SK-N-SH (cell line): Measurements from ENCODE around the gene PCDH1. TPM values are rescaled to one million over a fixed set of nuclear protein-coding genes. Genes with fewer than 3 reads are reported as not detected.
A peak's percentile ranks its signal among the peaks of the same experiment; 100 is the strongest.

Experiments
- CTCF ChIA-PET: fragments of 300-600, 350-600 bp; formaldehyde crosslinking; extraction: SDS; loops from one replicate; lab custom pipeline; 2021; lab: Yijun Ruan, JAX
- POLR2A ChIA-PET: fragments of 350-600 bp; sonication (Branson Sonifier 250); formaldehyde crosslinking; extraction: SDS; loops from one replicate; lab custom pipeline; 2020; ENCODE audit warnings: antibody characterized with exemption, inconsistent platforms; lab: Yijun Ruan, JAX
- DNase-seq: peaks from one replicate; pipeline ENCODE4 v3.0.0; 2012
- H2AFZ ChIP-seq: fragments of 200-600 bp; sonication (generic); 2 replicates; pipeline ENCODE4 v1.8.1; 2016; ENCODE audit warnings: antibody characterized with exemption, mild to moderate bottlenecking, low read depth
- H3F3A ChIP-seq: fragments of 200-600 bp; sonication (generic); replicated peaks from 2 replicates; pipeline ENCODE3; 2016; ENCODE audit warnings: antibody characterized with exemption, mild to moderate bottlenecking; ENCODE audit not compliant: insufficient read depth
- H3K27ac ChIP-seq, 2 experiments: fragments of 200-500 bp in 1 of 2; fragments of 200-600 bp in 1 of 2; sonication (Bioruptor generic) in 1 of 2; sonication (generic), shearing (Covaris generic) in 1 of 2; 2 replicates each; pipeline versions ENCODE4 v1.5.1 to v1.6.1; 2014 to 2016; ENCODE audit warnings: low read depth in 2 of 2, inconsistent platforms in 1 of 2, low read length in 1 of 2, mild to moderate bottlenecking in 1 of 2, mixed read lengths in 1 of 2
- H3K27me3 ChIP-seq: fragments of 200-600 bp; sonication (generic), shearing (Covaris generic); 2 replicates; pipeline ENCODE4 v1.6.1; 2016; ENCODE audit warnings: mixed run types; ENCODE audit not compliant: insufficient read depth
- H3K36me3 ChIP-seq, 2 experiments: fragments of 200-500 bp in 1 of 2; fragments of 200-600 bp in 1 of 2; sonication (Bioruptor generic) in 1 of 2; sonication (generic) in 1 of 2; replicated peaks in 1 of 2; 2 replicates each; pipeline versions ENCODE3 to v1.5.1; 2014 to 2016; ENCODE audit warnings: low read length in 1 of 2, mild to moderate bottlenecking in 1 of 2; ENCODE audit not compliant: insufficient read depth in 2 of 2, control insufficient read depth in 1 of 2
- H3K4me1 ChIP-seq, 2 experiments: fragments of 200-500 bp in 1 of 2; fragments of 200-600 bp in 1 of 2; sonication (Bioruptor generic) in 1 of 2; sonication (generic), shearing (Covaris generic) in 1 of 2; 2 replicates each; pipeline versions ENCODE4 v1.5.1 to v1.6.1; 2014 to 2016; ENCODE audit warnings: low read depth in 1 of 2, low read length in 1 of 2, mixed run types in 1 of 2; ENCODE audit not compliant: insufficient read depth in 2 of 2, control insufficient read depth in 1 of 2
- H3K4me2 ChIP-seq: fragments of 200-600 bp; sonication (generic), shearing (Covaris generic); 2 replicates; pipeline ENCODE4 v1.6.1; 2017; ENCODE audit warnings: mixed run types
- H3K4me3 ChIP-seq, 2 experiments: fragments of 200-500 bp in 1 of 2; fragments of 200-600 bp in 1 of 2; sonication (Bioruptor generic) in 1 of 2; sonication (generic), shearing (Covaris generic) in 1 of 2; 2 replicates each; pipeline versions ENCODE4 v1.5.1 to v1.8.1; 2014 to 2016; ENCODE audit warnings: low read depth in 2 of 2, inconsistent platforms in 1 of 2, low read length in 1 of 2, mild to moderate bottlenecking in 1 of 2, mixed read lengths in 1 of 2, moderate library complexity in 1 of 2
- H3K79me2 ChIP-seq: fragments of 200-600 bp; sonication (generic); 2 replicates; pipeline ENCODE4 v1.8.1; 2017; ENCODE audit warnings: mild to moderate bottlenecking; ENCODE audit not compliant: insufficient read depth
- H3K9ac ChIP-seq: fragments of 200-600 bp; sonication (generic); 2 replicates; pipeline ENCODE4 v1.6.1; 2017; ENCODE audit warnings: mixed run types
- H3K9me2 ChIP-seq: fragments of 200-600 bp; sonication (generic); 2 replicates; pipeline ENCODE4 v1.6.1; 2017; ENCODE audit warnings: mixed run types
- H3K9me3 ChIP-seq: fragments of 200-600 bp; sonication (generic); 2 replicates; pipeline ENCODE4 v1.6.1; 2017; ENCODE audit warnings: mixed run types, mild to moderate bottlenecking, moderate library complexity
- H4K20me1 ChIP-seq: fragments of 200-600 bp; sonication (generic); 2 replicates; pipeline ENCODE4 v1.6.1; 2017; ENCODE audit warnings: mild to moderate bottlenecking, mixed run types; ENCODE audit not compliant: insufficient read depth
- EP300 ChIP-seq, 2 experiments: IDR thresholded peaks; 2 replicates each; pipeline versions ENCODE4 v1.4.0 to v1.6.1; 2012; ENCODE audit warnings: borderline replicate concordance in 1 of 2, low read depth in 1 of 2, low read length in 1 of 2
- FOSL2 ChIP-seq: IDR thresholded peaks from 2 replicates; pipeline ENCODE4 v1.4.0; 2012; ENCODE audit warnings: low read depth, mild to moderate bottlenecking, moderate library complexity, borderline replicate concordance
- FOXM1 ChIP-seq: IDR thresholded peaks from 2 replicates; pipeline ENCODE4 v1.4.0; 2012; ENCODE audit warnings: low read depth, mild to moderate bottlenecking
- GABPA ChIP-seq: IDR thresholded peaks from 2 replicates; pipeline ENCODE4 v1.4.0; 2012; ENCODE audit warnings: low read depth, mild to moderate bottlenecking
- MEF2A ChIP-seq: IDR thresholded peaks from 2 replicates; pipeline ENCODE4 v1.4.0; 2012; ENCODE audit warnings: low read depth, borderline replicate concordance
- MXI1 ChIP-seq: IDR thresholded peaks from 2 replicates; pipeline ENCODE4 v1.6.1; 2012; ENCODE audit warnings: mild to moderate bottlenecking, low read depth, low read length, improper control_type of control experiment
- NFIC ChIP-seq: IDR thresholded peaks from 2 replicates; pipeline ENCODE4 v1.4.0; 2012; ENCODE audit warnings: borderline replicate concordance
- POLR2AphosphoS5 ChIP-seq: IDR thresholded peaks from 2 replicates; pipeline ENCODE4 v1.6.1; 2012; ENCODE audit warnings: low read depth, low read length
- RAD21 ChIP-seq: IDR thresholded peaks from 2 replicates; pipeline ENCODE4 v1.6.1; 2012; ENCODE audit warnings: mild to moderate bottlenecking, low read length
- RFX5 ChIP-seq: IDR thresholded peaks from 2 replicates; pipeline ENCODE4 v1.6.1; 2012; ENCODE audit warnings: mild to moderate bottlenecking, improper control_type of control experiment, low read length
- TAF1 ChIP-seq: IDR thresholded peaks from 2 replicates; pipeline ENCODE4 v1.6.1; 2012; ENCODE audit warnings: low read depth, mild to moderate bottlenecking, low read length, moderate library complexity, borderline replicate concordance
- TEAD4 ChIP-seq: IDR thresholded peaks from 2 replicates; pipeline ENCODE4 v1.4.0; 2012; ENCODE audit warnings: mild to moderate bottlenecking, borderline replicate concordance; ENCODE audit not compliant: insufficient read depth
- YY1 ChIP-seq: IDR thresholded peaks from 2 replicates; pipeline ENCODE4 v1.4.0; 2012; ENCODE audit warnings: low read depth, mild to moderate bottlenecking
- WGBS: methylation state at CpG from one replicate; pipeline ENCODE4 v1.1.6; 2017; ENCODE audit warnings: low lambda C conversion rate; 5-methylcytosine and 5-hydroxymethylcytosine counted together
- polyA plus RNA-seq, 3 experiments: library from polyadenylated mRNA; depleted of rRNA; stranded (reverse); fragments of >200 nt; gene quantifications; 2 replicates each; pipeline ENCODE4 v1.2.3, GENCODE V29; 2012
- TF ChIP-seq, protein P1 (sequence below): fragments of 150-350 bp; IDR thresholded peaks from 2 replicates; pipeline ENCODE4 v1.6.1; 2016; ENCODE audit warnings: mild to moderate bottlenecking, low read depth, low read length
- TF ChIP-seq, protein P2 (sequence below): IDR thresholded peaks from 2 replicates; pipeline ENCODE4; 2012
- TF ChIP-seq, protein P3 (sequence below): IDR thresholded peaks from 2 replicates; pipeline ENCODE4 v1.6.1; 2012; ENCODE audit warnings: mild to moderate bottlenecking, low read depth, low read length, moderate library complexity
- TF ChIP-seq, protein P4 (sequence below): IDR thresholded peaks from 2 replicates; pipeline ENCODE4 v1.4.0; 2012; ENCODE audit warnings: low read depth, borderline replicate concordance

The PCDH1 gene
- 0.08 and 0.10 TPM in 2 replicates for polyA plus RNA-seq (2012; rRNA removed)
- 0.06 and 0.13 TPM in 2 replicates for polyA plus RNA-seq (2012; cell fraction: cytosol; rRNA removed)
- 0.05 and 0.31 TPM in 2 replicates for polyA plus RNA-seq (2012; cell fraction: nucleus; rRNA removed)

DNA sequence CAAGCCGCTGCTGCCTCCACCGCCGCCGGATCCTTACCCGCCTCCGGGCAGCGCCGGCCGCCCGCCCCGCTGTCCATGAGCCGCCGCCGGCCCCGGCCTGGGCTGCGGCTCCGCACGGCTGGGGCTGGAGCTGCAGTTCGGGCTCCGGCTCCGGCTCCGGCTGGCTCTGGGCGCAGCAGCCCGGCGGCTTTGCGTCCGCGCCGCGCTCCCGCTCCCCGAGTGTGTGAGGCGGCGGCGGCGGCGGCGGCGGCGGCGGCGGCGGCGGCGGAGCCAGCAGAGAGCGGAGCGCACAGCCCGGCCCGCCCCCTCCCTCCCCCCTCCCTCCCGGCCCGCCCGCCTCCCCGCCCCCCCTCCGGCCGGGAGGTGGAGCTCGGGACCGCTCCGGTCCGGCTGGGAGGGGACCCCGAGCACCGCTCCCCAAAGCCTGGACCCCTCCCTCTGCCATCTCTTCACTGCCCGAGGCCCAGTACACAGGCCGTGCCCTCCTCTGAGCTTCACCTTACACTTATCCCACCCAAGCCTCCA, at the start of gene PCDH1:
Gene PCDH1, minus strand, starts transcription at position 225 of the 525 bp plus-strand sequence. Its CDS starts 148 bp downstream, at position 77.
- Histone ChIP-seq H3K9me3 (no peaks in the 10 kb centered on the region), H3K9ac (no peak within 1 kb of the TSS), H3K36me3 (no peaks in the 10 kb centered on the region), H3K79me2 (no peaks in the 10 kb centered on the region), H3K4me3 (peak within 1 kb of the TSS; percentile 55 to 63), H4K20me1 (no peaks in the 10 kb centered on the region), H3K4me2 (peak within 1 kb of the TSS; percentile 96), H3F3A (no peaks in the 10 kb centered on the region), H3K4me1 (peaks cover 4 to 65% of the 10 kb centered on the region in 2 experiments; a peak in 2 of 4 replicates), H2AFZ (no peak within 1 kb of the TSS; the same call in 1 of the 2 replicates), H3K9me2 (no peaks in the 10 kb centered on the region), H3K27ac (peak within 1 kb of the TSS in 1 of 2 experiments; percentile 41; a peak in 1 of 4 replicates), H3K27me3 (peaks cover 72% of the 10 kb centered on the region)
- 0% methylated on average over 2 of the region's 63 CpGs for WGBS
- TF ChIP-seq TEAD4 (no peak), POLR2AphosphoS5 (no peak), FOXM1 (no peak), FOSL2 (no peak), MEF2A (no peak), RFX5 (no peak), YY1 (no peak), NFIC (no peak), GABPA (no peak), MXI1 (no peak), RAD21 (no peak), EP300 (IDR thresholded peaks at IDR 0.05; ENCODE audit: borderline replicate concordance in 1 of 2, low read depth in 1 of 2, low read length in 1 of 2) (no peak), TAF1 (no peak)
- TF ChIP-seq, protein P1, sequence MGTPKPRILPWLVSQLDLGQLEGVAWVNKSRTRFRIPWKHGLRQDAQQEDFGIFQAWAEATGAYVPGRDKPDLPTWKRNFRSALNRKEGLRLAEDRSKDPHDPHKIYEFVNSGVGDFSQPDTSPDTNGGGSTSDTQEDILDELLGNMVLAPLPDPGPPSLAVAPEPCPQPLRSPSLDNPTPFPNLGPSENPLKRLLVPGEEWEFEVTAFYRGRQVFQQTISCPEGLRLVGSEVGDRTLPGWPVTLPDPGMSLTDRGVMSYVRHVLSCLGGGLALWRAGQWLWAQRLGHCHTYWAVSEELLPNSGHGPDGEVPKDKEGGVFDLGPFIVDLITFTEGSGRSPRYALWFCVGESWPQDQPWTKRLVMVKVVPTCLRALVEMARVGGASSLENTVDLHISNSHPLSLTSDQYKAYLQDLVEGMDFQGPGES: no peak
- TF ChIP-seq, protein P2, sequence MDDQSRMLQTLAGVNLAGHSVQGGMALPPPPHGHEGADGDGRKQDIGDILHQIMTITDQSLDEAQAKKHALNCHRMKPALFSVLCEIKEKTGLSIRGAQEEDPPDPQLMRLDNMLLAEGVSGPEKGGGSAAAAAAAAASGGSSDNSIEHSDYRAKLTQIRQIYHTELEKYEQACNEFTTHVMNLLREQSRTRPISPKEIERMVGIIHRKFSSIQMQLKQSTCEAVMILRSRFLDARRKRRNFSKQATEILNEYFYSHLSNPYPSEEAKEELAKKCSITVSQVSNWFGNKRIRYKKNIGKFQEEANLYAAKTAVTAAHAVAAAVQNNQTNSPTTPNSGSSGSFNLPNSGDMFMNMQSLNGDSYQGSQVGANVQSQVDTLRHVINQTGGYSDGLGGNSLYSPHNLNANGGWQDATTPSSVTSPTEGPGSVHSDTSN: no peak
- TF ChIP-seq, protein P3, sequence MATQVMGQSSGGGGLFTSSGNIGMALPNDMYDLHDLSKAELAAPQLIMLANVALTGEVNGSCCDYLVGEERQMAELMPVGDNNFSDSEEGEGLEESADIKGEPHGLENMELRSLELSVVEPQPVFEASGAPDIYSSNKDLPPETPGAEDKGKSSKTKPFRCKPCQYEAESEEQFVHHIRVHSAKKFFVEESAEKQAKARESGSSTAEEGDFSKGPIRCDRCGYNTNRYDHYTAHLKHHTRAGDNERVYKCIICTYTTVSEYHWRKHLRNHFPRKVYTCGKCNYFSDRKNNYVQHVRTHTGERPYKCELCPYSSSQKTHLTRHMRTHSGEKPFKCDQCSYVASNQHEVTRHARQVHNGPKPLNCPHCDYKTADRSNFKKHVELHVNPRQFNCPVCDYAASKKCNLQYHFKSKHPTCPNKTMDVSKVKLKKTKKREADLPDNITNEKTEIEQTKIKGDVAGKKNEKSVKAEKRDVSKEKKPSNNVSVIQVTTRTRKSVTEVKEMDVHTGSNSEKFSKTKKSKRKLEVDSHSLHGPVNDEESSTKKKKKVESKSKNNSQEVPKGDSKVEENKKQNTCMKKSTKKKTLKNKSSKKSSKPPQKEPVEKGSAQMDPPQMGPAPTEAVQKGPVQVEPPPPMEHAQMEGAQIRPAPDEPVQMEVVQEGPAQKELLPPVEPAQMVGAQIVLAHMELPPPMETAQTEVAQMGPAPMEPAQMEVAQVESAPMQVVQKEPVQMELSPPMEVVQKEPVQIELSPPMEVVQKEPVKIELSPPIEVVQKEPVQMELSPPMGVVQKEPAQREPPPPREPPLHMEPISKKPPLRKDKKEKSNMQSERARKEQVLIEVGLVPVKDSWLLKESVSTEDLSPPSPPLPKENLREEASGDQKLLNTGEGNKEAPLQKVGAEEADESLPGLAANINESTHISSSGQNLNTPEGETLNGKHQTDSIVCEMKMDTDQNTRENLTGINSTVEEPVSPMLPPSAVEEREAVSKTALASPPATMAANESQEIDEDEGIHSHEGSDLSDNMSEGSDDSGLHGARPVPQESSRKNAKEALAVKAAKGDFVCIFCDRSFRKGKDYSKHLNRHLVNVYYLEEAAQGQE: no peak
- TF ChIP-seq, protein P4, sequence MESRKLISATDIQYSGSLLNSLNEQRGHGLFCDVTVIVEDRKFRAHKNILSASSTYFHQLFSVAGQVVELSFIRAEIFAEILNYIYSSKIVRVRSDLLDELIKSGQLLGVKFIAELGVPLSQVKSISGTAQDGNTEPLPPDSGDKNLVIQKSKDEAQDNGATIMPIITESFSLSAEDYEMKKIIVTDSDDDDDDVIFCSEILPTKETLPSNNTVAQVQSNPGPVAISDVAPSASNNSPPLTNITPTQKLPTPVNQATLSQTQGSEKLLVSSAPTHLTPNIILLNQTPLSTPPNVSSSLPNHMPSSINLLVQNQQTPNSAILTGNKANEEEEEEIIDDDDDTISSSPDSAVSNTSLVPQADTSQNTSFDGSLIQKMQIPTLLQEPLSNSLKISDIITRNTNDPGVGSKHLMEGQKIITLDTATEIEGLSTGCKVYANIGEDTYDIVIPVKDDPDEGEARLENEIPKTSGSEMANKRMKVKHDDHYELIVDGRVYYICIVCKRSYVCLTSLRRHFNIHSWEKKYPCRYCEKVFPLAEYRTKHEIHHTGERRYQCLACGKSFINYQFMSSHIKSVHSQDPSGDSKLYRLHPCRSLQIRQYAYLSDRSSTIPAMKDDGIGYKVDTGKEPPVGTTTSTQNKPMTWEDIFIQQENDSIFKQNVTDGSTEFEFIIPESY: no peak
- POLR2A ChIA-PET: interaction anchor here (0.8 to 2.8 kb wide), 8 partner anchors 20 to 242 kb away, joined by 3 to 13 read pairs (median 3); partner anchors contain the start of genes HDAC3 and RELL2
- DNase-seq: peak; percentile 81
- CTCF ChIA-PET: interaction anchor here (0.6 to 10.4 kb wide), 52 partner anchors 10 to 225 kb away, joined by 3 to 451 read pairs (median 8); partner anchors contain the start of genes GNPDA1, PCDH12 and RNF14
